ENCODE measurements around the gene LCN9.

- TF ChIP-seq CTCF (IDR thresholded peaks at IDR 0.05) (no peak), REST (IDR thresholded peaks at IDR 0.05; ENCODE audit: insufficient read depth in 1 of 2, low read depth in 2 of 2, low read length in 1 of 2) (no peak), TCF7L2 (IDR thresholded peaks at IDR 0.05; ENCODE audit: low read depth, low read length) (no peak), POLR2AphosphoS5 (IDR thresholded peaks at IDR 0.05; ENCODE audit: low read depth, low read length) (no peak)
These were observed at the start of gene LCN9 for GRCh38 chr9:135662758-135663450.

Measured in Panc1 (cell line).